ENCODE measurements around the gene ARHGEF4.

The ARHGEF4 gene

DNA sequence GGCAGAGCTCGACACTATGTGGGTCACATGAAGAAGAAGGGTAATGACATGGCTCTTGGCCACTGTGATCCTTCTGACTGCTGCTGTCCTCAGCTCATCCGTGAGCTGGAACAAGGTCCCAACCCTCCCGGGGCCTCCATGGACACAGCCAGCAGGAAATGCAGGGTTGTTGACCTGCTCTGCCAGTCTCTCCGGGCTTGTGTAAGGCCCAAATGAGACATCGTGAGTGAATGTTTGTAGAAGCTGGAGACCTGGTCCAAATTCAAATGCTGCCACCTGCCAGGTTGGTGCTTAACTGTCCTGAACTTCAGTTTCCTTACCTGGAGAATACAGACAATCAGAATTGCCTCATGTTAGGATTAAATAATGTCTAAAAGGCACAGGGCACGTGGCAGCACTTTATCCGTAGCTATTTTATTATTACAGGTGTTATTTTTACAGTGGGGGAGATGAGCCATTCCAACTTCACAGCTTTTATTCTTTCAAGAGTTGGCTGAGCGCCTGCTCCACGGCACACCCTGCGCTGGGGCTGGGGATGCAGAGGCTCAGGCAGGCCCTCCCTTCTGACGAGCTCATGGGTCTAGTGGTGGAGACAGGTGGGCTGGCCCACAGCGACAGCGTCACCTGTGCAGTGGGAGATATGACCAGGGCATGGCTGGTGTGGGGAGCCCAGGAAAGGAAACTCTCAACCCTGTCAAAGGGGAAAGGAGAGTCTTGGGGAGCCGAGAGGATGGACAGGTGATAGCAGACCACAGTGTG, 15.1 kb downstream of the ARHGEF4 start:
- DNase-seq (ENCODE audit: low read depth in 2 of 2): no peak

DNA sequence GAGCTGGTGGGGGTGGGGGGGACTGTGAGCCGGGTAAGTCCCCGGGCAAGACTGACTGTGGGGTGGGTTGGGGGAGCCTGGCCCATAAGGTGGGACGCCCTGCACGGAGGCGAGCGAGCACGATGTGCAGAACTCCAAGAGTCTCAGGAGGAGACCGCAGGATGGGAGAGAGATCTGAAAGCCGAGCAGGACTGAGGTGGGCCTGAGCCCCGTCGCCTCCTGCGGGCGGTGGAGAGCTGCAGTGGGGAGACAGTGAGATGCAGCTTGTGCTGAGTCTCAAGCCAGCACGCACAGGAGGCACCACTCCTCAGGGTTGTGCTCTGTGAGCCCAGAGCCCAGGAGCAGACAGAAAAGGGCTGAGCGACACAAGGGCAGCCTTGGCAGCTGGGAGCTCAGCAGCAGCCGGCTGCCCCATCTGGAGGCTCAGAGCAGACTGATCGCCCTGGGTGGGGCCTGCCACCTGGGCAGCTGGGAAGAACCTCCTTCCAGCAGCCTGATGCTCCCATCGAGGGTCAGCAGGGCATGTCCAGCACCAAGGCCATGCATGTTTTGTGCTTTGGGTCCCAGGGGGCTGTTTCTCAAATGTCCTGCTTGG, 15.9 kb downstream of the ARHGEF4 start:
- no peak for DNase-seq (ENCODE audit: low read depth in 2 of 2)

DNA sequence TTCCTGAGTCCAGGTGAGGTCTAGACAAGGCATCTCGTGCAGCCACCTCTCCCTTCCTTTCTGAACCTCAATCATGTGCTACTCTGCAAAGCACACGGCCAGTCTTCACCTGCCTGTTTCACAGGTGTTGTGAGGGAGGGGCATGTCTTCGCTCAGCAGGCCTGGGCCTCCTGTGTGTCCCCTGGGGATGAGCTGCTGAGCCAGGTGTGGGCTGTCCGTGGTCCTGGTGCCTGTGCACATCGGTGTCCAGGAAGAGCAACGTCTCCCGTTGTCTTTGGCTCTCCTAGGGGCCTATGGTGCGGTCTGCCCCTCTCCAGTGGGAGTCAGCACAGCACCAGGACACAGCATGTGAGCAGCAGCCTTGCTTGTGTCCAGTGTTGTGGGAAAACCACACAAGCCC, 16.7 kb downstream of the ARHGEF4 start:
- DNase-seq (ENCODE audit: low read depth in 2 of 2): no peak

DNA sequence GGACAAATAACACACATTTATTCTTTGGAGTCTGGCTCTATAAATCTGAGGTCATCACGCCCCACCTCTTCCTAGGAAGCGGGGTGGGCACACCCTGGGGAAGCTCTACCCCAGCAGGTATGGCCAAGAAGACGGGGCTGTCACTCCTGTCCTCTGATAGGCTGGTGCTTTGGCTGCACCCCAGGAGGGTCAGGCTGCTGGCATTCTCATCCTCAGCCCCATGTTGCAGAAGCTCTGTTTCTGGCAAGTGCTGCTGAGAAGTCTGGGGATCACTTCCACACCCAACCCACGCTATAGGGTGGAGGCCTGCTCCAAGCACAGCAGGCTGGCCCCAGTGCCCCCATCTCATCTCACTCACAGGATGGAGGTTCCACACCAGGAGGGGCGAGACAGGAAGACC, 17.6 kb downstream of the ARHGEF4 start:
- no peak for DNase-seq (ENCODE audit: low read depth in 2 of 2)

DNA sequence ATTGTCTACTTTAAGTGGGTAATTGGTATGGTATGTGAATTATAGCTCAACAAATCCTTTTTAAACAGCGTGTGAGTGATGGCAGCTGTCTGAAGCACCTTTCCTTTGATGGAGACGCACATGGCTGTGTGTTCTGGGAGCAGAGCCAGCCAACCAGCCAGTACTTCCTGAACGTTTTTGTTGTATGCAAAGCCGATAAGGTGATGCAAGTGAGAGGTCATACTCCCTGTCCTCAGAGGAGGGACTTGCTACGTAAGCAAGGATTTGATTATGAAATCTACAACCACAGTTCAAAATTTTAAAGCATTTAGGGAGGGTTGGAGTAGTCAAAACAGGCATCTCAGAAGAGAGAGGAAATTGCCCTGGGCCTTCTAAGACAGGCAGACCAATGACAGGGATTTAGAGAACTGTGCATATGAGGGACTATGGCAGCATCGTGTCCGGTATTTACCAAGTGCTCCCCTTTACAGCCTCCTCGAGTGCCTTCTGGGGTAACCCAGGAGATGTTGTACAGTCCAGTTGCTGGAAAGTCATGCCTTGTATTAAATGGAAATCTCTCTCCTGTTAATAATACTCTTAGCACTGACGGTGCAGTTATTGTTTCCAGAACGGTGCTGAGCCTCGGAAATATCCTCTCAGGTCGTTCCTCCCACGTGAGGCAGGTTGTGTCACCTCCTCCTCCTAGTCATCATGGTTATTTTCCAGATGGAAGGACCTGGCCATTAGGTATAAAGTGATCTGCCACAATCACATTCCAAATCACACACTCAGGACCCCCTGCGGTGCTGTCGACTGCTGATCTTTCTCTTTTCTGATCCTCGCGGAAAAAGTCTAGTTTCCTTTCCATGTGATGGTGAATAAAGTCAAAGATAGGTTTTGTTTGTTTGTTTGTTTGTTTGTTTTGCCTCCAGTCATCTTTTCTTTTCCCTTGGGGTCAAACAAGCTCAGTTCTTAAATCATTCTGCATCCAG, 28.4 kb downstream of the ARHGEF4 start:
- no peak for DNase-seq (ENCODE audit: low read depth in 2 of 2)

DNA sequence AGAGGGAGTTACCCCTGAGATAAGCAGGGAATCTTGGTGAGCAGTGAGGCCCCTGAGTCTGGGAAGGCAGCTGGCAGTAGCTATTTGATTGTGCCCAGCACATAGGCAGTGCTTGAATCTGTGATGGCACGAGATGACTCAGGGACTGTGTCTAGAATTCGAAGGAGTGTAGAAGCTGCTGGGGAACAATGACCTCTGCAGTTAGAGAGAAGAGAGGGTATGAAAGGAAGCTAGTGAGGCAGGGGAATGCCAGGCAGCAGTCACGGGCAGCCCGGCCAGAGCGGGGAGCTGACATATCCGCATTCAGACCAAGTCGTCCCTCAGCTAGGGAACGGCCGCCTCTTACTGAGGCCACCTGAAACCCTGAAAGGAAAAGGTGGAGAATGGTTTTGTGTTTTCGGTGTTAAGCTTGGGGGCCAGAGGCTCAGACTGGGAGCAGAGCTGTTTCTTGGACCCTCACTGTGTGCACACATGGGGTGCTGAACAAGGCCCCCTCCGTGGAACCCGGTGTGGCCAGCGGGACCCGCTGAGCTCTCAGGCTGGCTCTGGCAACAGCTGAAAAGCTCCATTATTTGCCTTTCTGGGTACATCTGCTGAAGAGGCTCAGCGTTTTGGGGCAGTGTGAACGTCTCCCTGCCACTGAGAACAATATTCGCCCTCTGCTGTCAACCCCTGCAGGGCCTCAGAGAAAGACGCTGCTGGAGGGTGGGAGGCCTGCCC, 32.9 kb downstream of the ARHGEF4 start:
- no peak for DNase-seq (ENCODE audit: low read depth in 2 of 2)

DNA sequence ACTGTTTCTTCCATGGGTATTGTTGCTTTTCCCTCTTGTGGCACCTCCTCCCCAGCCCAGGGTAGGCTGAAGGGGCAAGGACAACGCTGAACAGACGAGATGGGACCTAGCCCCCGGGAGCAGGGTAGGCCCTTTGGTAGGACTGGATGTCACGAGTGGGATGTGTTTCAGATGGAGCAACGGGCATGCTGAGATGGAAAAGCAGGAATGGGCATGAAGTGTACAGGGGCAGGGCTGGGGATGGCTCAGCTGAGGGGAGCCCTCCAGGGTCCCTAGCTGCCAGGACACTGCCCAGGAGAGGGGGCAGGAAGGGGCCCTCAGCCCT, 33.4 kb downstream of the ARHGEF4 start:
- no peak for DNase-seq (ENCODE audit: low read depth in 2 of 2)

DNA sequence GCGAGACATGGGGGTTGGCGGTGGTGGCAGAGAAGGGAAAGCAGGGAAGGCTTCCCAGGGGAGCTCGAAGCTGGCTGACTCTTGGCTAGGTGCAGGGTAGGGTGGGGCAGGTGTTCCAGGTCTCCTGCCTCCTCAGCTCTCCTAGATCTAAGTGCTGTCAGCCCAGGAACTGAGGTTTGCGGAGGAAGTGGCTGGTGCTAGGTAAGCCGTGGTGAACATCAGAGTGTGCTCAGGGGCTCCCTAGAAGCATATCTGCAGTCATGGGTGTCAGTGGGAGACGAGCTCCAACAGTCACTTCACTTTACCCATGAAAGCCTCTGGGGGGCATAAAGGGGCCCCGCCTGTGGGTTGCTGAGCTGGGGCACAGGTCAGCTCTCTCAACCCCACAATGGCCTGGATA, 34.1 kb downstream of the ARHGEF4 start:
- DNase-seq (ENCODE audit: low read depth in 2 of 2): no peak

DNA sequence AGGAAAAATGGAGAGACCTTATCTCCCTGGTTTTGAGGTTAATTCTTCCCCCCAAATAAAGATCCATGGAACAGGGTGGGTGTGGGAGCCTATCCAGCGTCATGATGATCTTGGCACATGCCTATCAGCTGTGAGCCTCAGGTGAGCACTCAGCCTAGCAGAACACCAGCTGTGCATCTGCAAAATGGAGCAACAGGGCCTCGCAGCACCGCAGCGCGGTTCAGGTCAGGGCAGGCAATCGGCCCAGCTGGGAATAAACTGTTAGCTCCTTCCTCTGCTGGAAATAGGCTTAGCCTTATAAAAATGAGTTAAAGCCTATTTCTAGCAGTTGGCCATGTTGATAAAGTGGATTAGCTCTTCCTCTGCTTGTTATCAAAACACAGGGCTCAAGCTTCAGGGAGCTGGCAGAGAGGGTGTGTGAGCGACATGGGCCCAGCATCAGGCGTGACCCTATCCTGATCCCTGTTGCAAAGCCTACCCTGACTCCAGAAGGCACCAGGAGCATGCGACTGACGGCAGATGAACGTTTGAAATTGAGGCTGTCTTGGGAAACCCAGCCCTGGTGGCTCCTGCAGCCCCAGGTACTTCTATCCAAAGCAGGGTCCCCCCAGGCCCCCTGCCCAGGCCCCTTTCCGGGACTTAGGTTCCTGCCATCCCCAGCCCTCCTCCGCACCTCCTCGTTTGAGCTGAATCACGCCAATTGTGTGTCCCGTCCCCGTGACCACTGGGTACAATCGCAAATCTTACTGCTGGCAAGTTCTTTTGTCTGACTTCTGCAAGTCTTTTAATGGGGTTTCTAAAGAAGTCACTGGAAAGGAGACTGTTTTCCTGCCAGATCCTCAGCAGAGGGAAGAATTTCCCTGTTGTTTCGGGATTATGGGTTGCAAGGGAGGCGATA, 35.4 kb downstream of the ARHGEF4 start:
- no peak for DNase-seq (ENCODE audit: low read depth in 2 of 2)

DNA sequence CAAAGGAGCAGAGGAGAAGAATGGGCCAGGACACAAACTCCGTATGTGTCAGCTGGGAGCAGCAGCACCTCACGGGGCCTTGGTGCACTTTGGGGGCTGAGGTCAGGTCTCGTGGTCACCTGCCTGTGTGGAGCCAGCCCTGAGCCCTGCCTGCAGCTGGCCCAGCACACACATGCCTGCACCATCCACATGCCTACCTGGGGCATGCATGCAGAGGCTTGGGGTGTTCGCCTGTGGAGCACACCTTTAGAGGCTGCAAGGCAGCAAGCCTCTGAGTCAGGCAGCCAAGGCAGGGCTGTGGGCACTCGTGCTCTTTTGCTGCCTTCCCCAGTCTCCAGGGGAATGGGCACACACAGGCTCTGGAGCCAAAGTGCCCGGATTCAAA, 36.0 kb downstream of the ARHGEF4 start:
- DNase-seq (ENCODE audit: low read depth in 2 of 2): no peak

DNA sequence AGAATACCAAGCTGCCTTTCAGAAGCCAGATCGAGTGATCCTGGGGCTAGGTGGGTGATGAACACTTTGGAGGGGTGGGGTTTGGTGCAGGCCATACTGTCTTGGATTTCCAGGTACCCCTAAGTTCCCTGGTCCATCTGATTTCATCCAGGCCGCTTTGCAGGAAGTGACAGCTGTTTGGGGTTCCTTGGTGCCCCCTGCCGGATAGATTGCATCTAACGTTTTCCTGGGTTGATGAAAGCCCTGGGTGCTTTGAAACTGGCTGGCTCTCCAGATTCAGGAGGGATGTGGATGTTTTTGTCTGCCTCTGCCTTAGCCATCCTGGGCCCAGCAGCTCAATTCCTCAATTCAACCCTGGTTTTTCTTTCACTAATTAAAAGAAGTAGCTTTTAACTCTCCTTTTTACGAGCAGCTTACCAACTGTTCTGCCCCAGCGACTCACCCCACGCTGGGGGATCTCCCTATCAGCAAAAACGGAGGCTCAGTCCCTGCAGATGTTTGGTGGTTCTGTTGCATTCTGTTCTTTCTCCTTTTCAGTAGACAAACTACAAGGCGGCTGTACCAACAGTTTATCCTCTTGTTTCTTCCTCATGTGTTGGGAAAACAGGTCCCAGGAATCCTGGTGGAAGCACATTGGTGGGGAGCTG, 37.1 kb downstream of the ARHGEF4 start:
- DNase-seq (ENCODE audit: low read depth in 2 of 2): peak; percentile 43 to 59

DNA sequence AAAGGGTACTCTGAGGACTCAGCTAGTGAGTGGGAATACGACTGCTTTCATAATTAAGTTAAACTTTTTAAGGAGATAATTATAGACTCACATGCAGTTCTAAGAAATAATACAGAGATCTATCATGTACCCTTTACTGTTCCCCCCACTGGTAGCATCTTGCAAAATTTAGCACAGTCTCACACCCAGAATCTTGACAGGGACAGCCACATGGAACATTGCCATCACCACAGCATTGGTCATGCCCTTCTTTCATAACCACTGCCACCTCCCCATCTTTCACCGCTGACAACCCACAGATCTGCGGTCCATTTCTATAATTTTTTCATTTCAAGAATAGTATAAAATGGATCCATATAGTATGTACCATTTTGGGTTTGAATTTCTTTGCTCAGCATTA, 37.8 kb downstream of the ARHGEF4 start:
- DNase-seq (ENCODE audit: low read depth in 2 of 2): no peak

DNA sequence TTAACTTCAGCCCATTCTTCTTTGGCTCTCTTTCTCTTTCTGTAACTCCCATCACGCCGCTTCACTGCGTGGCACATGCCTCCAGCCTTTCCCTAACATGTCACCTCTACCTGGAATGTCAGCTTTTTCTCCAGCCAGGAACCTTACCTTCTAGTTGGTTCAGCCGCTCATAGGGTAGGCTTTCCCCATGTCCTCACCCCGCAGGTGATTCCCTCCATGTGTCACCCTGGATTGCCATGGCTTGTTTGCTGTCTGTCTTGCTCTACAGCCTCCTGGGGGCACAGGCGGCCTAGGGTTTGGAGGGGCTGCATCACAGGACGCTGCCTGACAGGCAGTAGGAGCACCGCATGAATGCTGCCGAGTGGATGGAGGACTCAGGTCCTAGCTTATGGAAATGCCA, 39.2 kb downstream of the ARHGEF4 start:
- no peak for DNase-seq (ENCODE audit: low read depth in 2 of 2)

DNA sequence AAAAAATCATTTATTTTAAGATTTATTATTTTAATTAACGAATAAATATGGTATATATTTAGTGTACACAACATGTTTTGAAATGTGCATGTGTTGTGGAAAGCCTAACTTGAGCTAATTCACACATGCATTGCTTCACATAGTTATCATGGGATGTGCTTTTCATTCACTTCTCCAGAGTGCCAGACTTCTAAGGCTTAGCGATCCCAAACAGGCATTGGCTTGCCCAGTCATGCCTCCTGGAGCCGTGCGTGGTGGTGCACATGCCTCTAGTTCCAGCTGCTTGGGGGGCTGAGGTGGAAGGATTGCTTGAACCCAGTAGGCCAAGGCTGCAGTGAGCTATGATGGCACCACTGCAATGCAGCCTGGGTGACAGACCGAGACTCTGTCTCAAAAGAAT, 40.5 kb downstream of the ARHGEF4 start:
- DNase-seq (ENCODE audit: low read depth in 2 of 2): no peak

DNA sequence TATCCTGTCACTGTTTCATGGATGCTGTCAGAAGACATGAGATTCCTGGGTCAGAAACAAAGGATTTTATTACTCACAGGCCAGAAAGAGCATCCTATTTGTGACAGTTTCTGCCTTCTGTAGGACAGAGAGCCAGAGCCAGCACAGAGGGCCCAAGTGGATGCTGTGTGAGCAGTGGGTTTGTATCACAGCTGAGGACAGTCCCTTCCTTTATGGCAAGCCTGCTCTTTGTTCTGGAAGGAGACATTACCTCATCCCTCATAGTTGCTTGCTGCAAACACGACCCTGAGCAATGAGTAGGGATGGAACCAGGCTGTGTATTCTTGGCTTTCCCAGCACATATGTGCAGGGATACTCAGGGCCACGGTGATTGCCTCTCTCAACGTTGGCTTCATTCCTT, 41.6 kb downstream of the ARHGEF4 start:
- DNase-seq (ENCODE audit: low read depth in 2 of 2): no peak

DNA sequence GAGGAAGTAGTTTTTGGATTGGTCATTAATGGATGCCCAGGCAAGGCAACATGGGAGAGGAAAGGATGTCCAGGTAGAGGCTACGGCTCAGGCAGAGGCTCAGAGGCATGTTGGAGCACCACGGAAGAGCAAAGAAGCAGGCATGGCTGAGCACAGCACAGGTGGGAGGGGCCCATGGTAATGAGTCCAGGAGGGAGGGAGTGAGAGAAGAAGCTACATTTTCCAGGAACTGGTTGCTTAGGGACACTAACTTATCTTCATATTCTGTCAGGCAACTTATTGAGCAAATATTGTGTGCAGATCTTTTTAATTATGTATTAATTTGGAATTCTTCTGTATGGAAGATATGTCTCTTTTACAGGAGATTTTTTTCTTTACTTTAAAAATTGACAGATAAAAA, 42.2 kb downstream of the ARHGEF4 start:
- no peak for DNase-seq (ENCODE audit: low read depth in 2 of 2)

DNA sequence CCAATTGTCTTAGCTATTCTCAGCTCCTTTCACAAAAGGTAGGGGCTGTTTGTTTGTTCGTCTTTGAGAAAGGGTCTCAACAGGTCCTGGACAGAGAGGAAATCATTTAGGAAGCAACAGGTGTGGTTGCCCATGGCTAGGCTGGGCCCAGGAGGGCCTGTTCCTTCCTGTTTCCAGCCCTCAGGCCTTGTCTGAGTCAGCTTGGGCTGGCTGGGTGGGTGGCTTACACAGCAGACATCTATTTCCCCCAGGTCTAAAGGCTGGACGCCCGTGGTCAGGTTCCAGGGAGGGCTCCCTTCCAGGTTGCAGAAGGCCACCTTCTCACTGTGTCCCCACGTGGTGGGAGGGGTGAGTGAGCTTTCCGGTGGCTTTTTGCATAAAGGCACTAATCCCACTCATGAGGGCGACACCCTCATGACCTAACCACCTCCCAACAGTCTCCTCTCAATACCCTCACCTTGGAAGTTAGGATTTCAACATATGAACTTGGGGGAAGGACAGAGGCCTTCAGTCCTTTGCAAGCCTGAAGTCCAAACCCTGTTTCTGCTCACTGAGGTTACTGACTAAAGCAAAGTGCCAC, 45.5 kb downstream of the ARHGEF4 start:
- no peak for DNase-seq (ENCODE audit: low read depth in 2 of 2)

DNA sequence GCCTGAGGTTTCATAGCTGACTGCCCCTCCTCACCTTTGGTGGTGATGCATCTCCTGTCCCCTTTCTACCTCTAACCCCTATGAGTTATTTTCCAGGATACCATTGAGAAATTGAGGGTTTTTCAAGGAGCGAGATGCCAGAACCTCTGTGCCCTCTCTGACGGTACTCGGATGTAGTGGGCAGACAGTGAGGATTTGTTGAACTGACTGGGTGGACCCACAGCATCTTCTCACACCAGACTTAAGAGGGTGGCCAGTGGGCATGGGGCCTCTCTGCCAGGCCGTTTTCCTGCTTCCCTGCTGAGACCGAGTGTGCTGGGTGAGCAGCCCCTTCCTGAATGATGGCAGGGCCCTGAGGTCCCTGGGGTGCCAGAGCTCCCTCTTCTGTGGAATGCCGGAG, 46.3 kb downstream of the ARHGEF4 start:
- DNase-seq (ENCODE audit: low read depth in 2 of 2): no peak

DNA sequence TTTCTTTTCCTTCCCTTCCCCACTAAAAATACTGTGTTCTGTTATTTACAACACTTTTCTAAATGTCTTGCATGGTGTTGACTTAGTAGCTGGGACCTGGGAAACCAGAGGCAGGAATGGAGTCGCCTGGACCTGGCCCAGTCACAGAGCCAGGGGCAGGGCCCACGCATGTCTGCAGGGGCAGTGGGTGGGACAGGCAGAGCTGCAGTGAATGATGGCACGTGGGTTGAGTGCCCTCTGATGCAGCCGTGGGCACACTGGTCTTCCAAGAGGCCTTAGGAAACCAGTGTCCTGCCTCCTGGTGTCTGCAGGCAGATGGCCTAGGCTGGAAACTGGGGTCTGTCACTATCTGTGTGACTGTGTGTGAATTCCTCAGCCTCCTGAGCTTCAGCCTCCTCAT, 46.8 kb downstream of the ARHGEF4 start:
- DNase-seq (ENCODE audit: low read depth in 2 of 2): no peak

DNA sequence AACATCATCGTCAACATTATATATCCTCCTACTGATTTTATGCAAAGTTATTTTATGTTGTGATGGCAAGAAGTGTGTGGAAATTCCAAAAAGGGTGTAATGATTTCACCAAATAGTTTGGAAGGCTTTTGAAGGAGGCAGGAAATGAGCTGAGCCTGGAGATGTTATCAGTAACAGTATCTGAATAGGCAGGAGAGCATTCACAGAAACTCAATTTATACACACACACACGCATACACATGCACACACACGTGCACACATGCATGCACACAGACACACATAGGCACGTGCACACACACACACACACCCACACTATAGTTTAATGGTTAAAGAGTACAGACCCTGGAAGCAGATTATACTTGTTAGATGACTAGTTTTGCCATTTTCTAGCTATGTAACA, 47.3 kb downstream of the ARHGEF4 start:
- DNase-seq (ENCODE audit: low read depth in 2 of 2): no peak
